Activated B cell treated with CpG ODN at 0.5 μM for 24 hours (primary cell): ENCODE results near the gene REEP5. TPM values are rescaled to one million over a fixed set of nuclear protein-coding genes. Genes with fewer than 3 reads are reported as not detected.
A peak's percentile ranks its signal among the peaks of the same experiment; 100 is the strongest.

ENCODE experiments used
- ATAC-seq: fragments of 200-7000 bp; cut with Tn5 transposase; one replicate; pipeline ENCODE4 v1.10.0; 2021; ENCODE audit warnings: low read depth, mild to moderate bottlenecking, moderate library complexity
- CTCF ChIA-PET: fragments of 350-600 bp; sonication (Branson Sonifier 250); formaldehyde crosslinking; loops from one replicate; lab custom pipeline; 2021; ENCODE audit warnings: antibody characterized with exemption; lab: Charles Lee
- POLR2A ChIA-PET: fragments of 350-600 bp; sonication (Branson Sonifier 250); formaldehyde crosslinking; loops from one replicate; lab custom pipeline; 2021; ENCODE audit warnings: antibody characterized with exemption; lab: Charles Lee
- DNase-seq: peaks from one replicate; pipeline ENCODE4 v3.0.0; 2022
- H3K27ac Mint-ChIP-seq: one replicate; pipeline ENCODE4 v1.8.0; 2020; ENCODE audit warnings: mixed read lengths
- H3K27me3 Mint-ChIP-seq: one replicate; pipeline ENCODE4 v1.8.0; 2021; ENCODE audit warnings: mixed read lengths
- H3K36me3 Mint-ChIP-seq: one replicate; pipeline ENCODE4 v1.8.0; 2021; ENCODE audit warnings: low read depth, mixed read lengths
- H3K4me1 Mint-ChIP-seq: one replicate; pipeline ENCODE4 v1.8.0; 2021; ENCODE audit warnings: mixed read lengths
- H3K4me3 Mint-ChIP-seq: one replicate; pipeline ENCODE4 v1.8.0; 2020; ENCODE audit warnings: mild to moderate bottlenecking, mixed read lengths
- H3K9me3 Mint-ChIP-seq: one replicate; pipeline ENCODE4 v1.8.0; 2020; ENCODE audit warnings: mixed read lengths
- intact Hi-C: fragments of 100-400 bp; cut with micrococcal nuclease; formaldehyde crosslinking; loops from one replicate; pipeline ENCODE4 v1.15.1; 2024
- total RNA-seq: library from RNA; stranded (reverse); gene quantifications from 2 replicates; pipeline ENCODE4 v1.2.3, GENCODE V29; 2022
- TF ChIP-seq, protein P1 (sequence below): fragments of 200-600 bp; IDR thresholded peaks from one replicate; pipeline ENCODE4 v1.8.0; 2022; ENCODE audit warnings: antibody characterized with exemption, mild to moderate bottlenecking

Gene REEP5
- total RNA-seq, 1 donor from 2014 or later = 44.5 TPM

DNA sequence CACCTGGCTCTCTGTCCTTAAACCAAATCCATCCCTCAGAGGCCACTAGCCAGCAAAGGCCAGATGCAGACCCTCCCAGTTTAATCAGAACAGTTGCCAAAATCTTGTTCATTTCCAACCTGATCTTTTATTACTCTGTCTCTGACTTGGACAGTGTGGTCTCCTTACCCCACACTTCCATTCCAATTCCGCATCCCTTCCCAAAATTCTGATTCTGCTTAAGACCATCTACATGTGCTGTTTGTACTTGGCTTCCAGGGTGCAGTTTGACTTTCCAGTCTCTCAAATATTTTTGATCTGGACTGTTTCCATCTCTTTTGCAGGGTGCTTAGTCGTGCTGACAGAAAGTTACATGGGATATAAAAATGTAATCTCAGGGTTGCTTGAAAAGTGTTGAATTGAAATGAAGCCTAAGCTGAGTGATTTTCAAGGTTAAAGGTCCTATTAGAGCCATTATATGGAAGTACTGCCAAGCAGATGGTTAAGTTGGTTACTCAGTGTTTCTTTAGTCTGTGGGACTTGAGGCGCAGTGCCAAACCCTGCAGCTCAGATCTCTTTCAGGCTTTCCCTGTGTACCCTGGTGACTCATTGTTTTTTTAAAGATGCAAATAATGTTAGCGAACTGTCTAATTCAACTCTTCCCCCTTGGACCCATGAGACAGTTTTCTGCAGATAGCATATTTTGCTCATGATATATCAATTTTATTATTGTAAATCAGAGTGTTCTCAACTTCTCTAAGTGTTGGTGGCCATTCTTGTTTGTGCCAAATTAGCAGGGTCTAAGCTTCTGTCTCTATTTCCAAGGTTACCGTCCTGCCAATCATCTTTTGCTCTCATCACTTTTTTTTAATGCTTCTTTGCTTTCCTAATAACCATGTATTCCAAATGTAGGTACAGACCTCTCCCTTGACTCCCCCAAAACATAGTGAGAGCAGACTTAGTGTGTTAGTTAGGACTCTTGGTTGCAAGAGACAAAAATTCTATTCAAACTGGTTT, 36.4 kb upstream of the REEP5 start:
- no peak overlapping the region for H3K4me3 Mint-ChIP-seq
- ChIA-PET POLR2A (interaction anchor here (0.6 kb wide), 1 partner anchor 27 kb away, joined by 3 read pairs; no protein-coding TSS in a partner anchor), CTCF (no interaction called here)
- H3K27me3 Mint-ChIP-seq = no peaks in the 10 kb centered on the region
- ATAC-seq = peak; percentile 65
- DNase-seq = no peak
- TF ChIP-seq, protein P1, sequence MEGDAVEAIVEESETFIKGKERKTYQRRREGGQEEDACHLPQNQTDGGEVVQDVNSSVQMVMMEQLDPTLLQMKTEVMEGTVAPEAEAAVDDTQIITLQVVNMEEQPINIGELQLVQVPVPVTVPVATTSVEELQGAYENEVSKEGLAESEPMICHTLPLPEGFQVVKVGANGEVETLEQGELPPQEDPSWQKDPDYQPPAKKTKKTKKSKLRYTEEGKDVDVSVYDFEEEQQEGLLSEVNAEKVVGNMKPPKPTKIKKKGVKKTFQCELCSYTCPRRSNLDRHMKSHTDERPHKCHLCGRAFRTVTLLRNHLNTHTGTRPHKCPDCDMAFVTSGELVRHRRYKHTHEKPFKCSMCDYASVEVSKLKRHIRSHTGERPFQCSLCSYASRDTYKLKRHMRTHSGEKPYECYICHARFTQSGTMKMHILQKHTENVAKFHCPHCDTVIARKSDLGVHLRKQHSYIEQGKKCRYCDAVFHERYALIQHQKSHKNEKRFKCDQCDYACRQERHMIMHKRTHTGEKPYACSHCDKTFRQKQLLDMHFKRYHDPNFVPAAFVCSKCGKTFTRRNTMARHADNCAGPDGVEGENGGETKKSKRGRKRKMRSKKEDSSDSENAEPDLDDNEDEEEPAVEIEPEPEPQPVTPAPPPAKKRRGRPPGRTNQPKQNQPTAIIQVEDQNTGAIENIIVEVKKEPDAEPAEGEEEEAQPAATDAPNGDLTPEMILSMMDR = no peak
- H3K27ac Mint-ChIP-seq = no peak overlapping the region
- H3K36me3 Mint-ChIP-seq = no peaks in the 10 kb centered on the region
- peaks cover 15% of the 10 kb centered on the region for H3K4me1 Mint-ChIP-seq
- H3K9me3 Mint-ChIP-seq = no peaks in the 10 kb centered on the region
- intact Hi-C loops = no loop called here

DNA sequence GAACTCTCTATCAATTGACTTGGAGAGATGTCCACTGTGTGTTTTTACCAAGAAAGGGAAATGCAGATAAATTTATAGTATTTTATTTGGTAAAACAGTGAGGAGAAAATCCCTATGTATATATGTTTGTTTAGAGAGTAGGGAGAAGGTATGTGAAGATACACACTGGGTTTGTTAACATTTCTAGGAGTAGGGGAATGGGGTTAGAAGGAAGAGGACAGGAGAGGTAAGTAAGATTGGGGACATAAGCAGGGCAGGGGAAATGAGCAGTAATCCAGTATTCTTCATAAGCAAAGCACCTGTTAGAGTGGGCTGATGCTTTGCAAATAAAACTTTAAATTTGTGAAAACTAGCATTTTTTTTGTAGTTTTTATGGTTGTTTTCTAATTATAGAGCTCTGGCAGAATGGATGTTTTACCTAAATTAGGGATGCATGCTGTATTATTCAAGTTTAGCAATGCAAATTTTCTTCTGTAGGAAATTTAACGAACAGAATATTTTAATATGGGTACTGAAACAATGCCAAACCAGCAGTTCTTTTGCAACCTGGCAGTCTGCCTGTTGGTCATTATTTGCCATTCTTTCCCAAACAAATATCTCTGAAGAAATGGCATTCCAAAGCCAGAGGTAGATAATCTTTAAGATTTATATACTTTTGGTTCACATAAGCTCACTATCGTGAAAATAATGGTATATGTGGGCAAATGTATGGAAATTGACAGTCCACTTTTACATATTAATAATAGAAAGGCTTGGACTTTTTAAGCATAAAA, 35.2 kb upstream of the REEP5 start:
- no peak for DNase-seq
- Mint-ChIP-seq H3K9me3 (no peaks in the 10 kb centered on the region), H3K4me1 (peaks cover 11% of the 10 kb centered on the region), H3K27me3 (no peaks in the 10 kb centered on the region), H3K36me3 (no peaks in the 10 kb centered on the region), H3K4me3 (no peak overlapping the region), H3K27ac (no peak overlapping the region)
- ATAC-seq = no peak
- TF ChIP-seq, protein P1 = no peak
- intact Hi-C loops = no loop called here
- CTCF ChIA-PET = interaction anchor here (0.6 kb wide), 1 partner anchor 19 kb away, joined by 3 read pairs; the partner anchor contains the start of gene DCP2
- POLR2A ChIA-PET = no interaction called here

DNA sequence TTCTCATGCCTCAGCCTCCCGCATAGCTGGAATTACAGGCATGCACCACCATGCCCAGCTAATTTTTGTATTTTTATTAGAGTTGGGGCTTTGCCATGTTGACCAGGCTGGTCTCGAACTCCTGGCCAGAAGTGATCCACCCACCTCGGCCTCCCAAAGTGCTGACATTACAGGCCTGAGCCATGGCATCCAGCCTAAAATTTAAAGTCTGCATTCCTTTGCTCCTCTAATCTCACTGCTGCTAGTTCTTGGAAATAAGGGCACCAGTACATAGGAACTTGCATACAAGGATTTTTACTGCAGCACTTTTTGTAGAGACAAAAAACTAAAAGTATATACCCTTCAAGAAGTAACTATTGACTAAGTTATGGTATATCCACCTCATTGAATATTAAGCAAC, 34.6 kb upstream of the REEP5 start:
- H3K9me3 Mint-ChIP-seq = no peaks in the 10 kb centered on the region
- no peaks in the 10 kb centered on the region for H3K36me3 Mint-ChIP-seq
- intact Hi-C loops = no loop called here
- no peak overlapping the region for H3K4me3 Mint-ChIP-seq
- TF ChIP-seq, protein P1 = no peak
- ChIA-PET CTCF (no interaction called here), POLR2A (no interaction called here)
- no peaks in the 10 kb centered on the region for H3K27me3 Mint-ChIP-seq
- no peak for ATAC-seq
- peaks cover 11% of the 10 kb centered on the region for H3K4me1 Mint-ChIP-seq
- H3K27ac Mint-ChIP-seq = no peak overlapping the region
- no peak for DNase-seq

DNA sequence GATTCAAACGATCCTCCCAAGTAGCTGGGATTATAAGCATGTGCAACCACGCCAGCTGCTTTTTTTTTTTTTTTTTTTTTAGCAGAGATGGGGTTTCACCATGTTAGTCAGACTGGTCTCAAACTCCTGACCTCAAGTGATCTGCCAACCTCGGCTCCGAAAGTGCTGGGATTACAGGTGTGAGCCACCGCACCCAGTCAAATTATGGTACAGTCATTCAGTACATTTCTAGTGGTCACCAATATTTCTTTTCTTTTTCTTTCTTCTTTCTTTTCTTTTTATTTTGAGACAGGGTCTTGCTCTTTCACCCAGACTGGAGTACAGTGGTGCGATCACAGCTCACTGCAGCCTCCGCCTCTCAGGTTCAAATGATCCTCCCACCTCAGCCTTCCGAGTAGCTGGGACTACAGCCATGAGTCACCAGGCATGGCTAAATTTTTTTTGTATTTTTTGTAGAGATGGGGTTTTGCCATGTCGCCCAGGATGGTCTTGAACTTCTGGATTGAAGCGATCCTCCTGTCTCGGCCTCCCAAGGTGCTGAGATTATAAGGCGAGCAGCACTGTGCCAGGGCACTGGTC, 29.2 kb upstream of the REEP5 start:
- no peaks in the 10 kb centered on the region for H3K36me3 Mint-ChIP-seq
- H3K4me3 Mint-ChIP-seq = no peak overlapping the region
- ChIA-PET POLR2A (interaction anchor here (0.6 to 1.3 kb wide), 4 partner anchors 9 to 90 kb away, joined by 3 to 10 read pairs (median 3); partner anchors contain the start of gene SRP19), CTCF (no interaction called here)
- ATAC-seq (no peak), DNase-seq (no peak)
- no peak overlapping the region for H3K27ac Mint-ChIP-seq
- no peaks in the 10 kb centered on the region for H3K9me3 Mint-ChIP-seq
- no peaks in the 10 kb centered on the region for H3K4me1 Mint-ChIP-seq
- TF ChIP-seq, protein P1 = no peak
- intact Hi-C loops = no loop called here
- no peaks in the 10 kb centered on the region for H3K27me3 Mint-ChIP-seq
